PFSK-1 (cell line): Measurements from ENCODE around the gene APBB2.

Experiments
- REST ChIP-seq, 2 experiments: IDR thresholded peaks; 2 replicates each; pipeline versions ENCODE4 v1.6.1 to v1.8.0; 2011 to 2012; ENCODE audit warnings: low read depth in 2 of 2, low read length in 2 of 2, control low read depth in 1 of 2, inconsistent platforms in 1 of 2, mild to moderate bottlenecking in 1 of 2, moderate library complexity in 1 of 2; ENCODE audit not compliant: insufficient read depth in 1 of 2
- TAF1 ChIP-seq: IDR thresholded peaks from 2 replicates; pipeline ENCODE4 v1.6.1; 2012; ENCODE audit warnings: low read length, control low read depth, borderline replicate concordance; ENCODE audit not compliant: insufficient read depth

- TF ChIP-seq REST (IDR thresholded peaks at IDR 0.05; ENCODE audit: insufficient read depth in 1 of 2, low read depth in 2 of 2, low read length in 2 of 2), result no peak
- no peak for TF ChIP-seq TAF1
Measured at GRCh38 chr4:40840985-40841571, 373.3 kb downstream of the APBB2 start.
